H9 (cell line): ENCODE data around the gene PIANP. TPM values are rescaled to one million over a fixed set of nuclear protein-coding genes. Genes with fewer than 3 reads are reported as not detected.

ENCODE experiments used
- DNase-seq: peaks from one replicate; pipeline ENCODE4 v3.0.0-alpha.2; 2017
- H2AFZ ChIP-seq: one replicate; pipeline ENCODE4 v1.6.1; 2013; ENCODE audit warnings: mild to moderate bottlenecking, low read length, control low read depth, moderate library complexity
- H2AK5ac ChIP-seq: 2 replicates; pipeline ENCODE4 v1.6.1; 2013; ENCODE audit warnings: low read length, control low read depth, mixed read lengths; ENCODE audit not compliant: insufficient read length
- H2BK120ac ChIP-seq: one replicate; pipeline ENCODE4 v1.6.1; 2013; ENCODE audit warnings: low read depth, mild to moderate bottlenecking, low read length, control low read depth, inconsistent platforms; ENCODE audit not compliant: poor library complexity, severe bottlenecking
- H2BK12ac ChIP-seq: 2 replicates; pipeline ENCODE4 v1.6.1; 2013; ENCODE audit warnings: low read length, control low read depth, mixed read lengths, low read depth; ENCODE audit not compliant: insufficient read length
- H2BK15ac ChIP-seq: 2 replicates; pipeline ENCODE4 v1.6.1; 2013; ENCODE audit warnings: low read depth, low read length, control low read depth
- H2BK20ac ChIP-seq: one replicate; pipeline ENCODE4 v1.6.1; 2013; ENCODE audit warnings: low read depth, mild to moderate bottlenecking, low read length, control low read depth, inconsistent platforms; ENCODE audit not compliant: poor library complexity, severe bottlenecking
- H2BK5ac ChIP-seq: 2 replicates; pipeline ENCODE4 v1.6.1; 2013; ENCODE audit warnings: low read length, control low read depth, mixed read lengths; ENCODE audit not compliant: insufficient read length
- H3K14ac ChIP-seq: 2 replicates; pipeline ENCODE4 v1.6.1; 2013; ENCODE audit warnings: low read length, control low read depth; ENCODE audit not compliant: insufficient read depth
- H3K18ac ChIP-seq: 2 replicates; pipeline ENCODE4 v1.6.1; 2013; ENCODE audit warnings: low read depth, mild to moderate bottlenecking, mixed read lengths, low read length, control low read depth; ENCODE audit not compliant: insufficient read length
- H3K23ac ChIP-seq: 2 replicates; pipeline ENCODE4 v1.6.1; 2013; ENCODE audit warnings: low read length, control low read depth, mixed read lengths, low read depth; ENCODE audit not compliant: insufficient read length
- H3K23me2 ChIP-seq: 2 replicates; pipeline ENCODE4 v1.6.1; 2013; ENCODE audit warnings: low read depth, mild to moderate bottlenecking, mixed read lengths, low read length, control low read depth; ENCODE audit not compliant: insufficient read length, poor library complexity, severe bottlenecking
- H3K27ac ChIP-seq: 2 replicates; pipeline ENCODE4 v1.5.1; 2013; ENCODE audit warnings: low read length, control low read depth, mixed read lengths, low read depth; ENCODE audit not compliant: insufficient read length
- H3K27me3 ChIP-seq: 2 replicates; pipeline ENCODE4 v1.6.1; 2013; ENCODE audit warnings: low read length, control low read depth, inconsistent platforms; ENCODE audit not compliant: insufficient read depth
- H3K4ac ChIP-seq: 2 replicates; pipeline ENCODE4 v1.6.1; 2013; ENCODE audit warnings: low read depth, mild to moderate bottlenecking, control low read depth, inconsistent platforms, low read length, moderate library complexity
- H3K4me1 ChIP-seq: 2 replicates; pipeline ENCODE4 v1.6.1; 2013; ENCODE audit warnings: low read length, control low read depth, inconsistent platforms; ENCODE audit not compliant: insufficient read depth
- H3K4me2 ChIP-seq: 2 replicates; pipeline ENCODE4 v1.6.1; 2013; ENCODE audit warnings: low read length, control low read depth, mixed read lengths; ENCODE audit not compliant: insufficient read length, insufficient read depth
- H3K56ac ChIP-seq: 2 replicates; pipeline ENCODE4 v1.6.1; 2013; ENCODE audit warnings: low read depth, mild to moderate bottlenecking, mixed read lengths, low read length, control low read depth; ENCODE audit not compliant: insufficient read length
- H3K79me1 ChIP-seq: 2 replicates; pipeline ENCODE4 v1.6.1; 2013; ENCODE audit warnings: low read depth, mild to moderate bottlenecking, moderate library complexity, low read length, control low read depth, inconsistent platforms; ENCODE audit not compliant: insufficient read depth, poor library complexity, severe bottlenecking
- H3K79me2 ChIP-seq: 2 replicates; pipeline ENCODE4 v1.6.1; 2013; ENCODE audit warnings: low read length, control low read depth, inconsistent platforms; ENCODE audit not compliant: insufficient read depth
- H3K9ac ChIP-seq: 2 replicates; pipeline ENCODE4 v1.6.1; 2013; ENCODE audit warnings: low read length, control low read depth, mixed read lengths; ENCODE audit not compliant: insufficient read length; ENCODE audit errors: extremely low read depth
- H3K9me3 ChIP-seq: one replicate; pipeline ENCODE4 v1.6.1; 2013; ENCODE audit warnings: low read depth, low read length, inconsistent platforms; ENCODE audit not compliant: control insufficient read depth
- H3T11ph ChIP-seq: one replicate; pipeline ENCODE4 v1.6.1; 2013; ENCODE audit warnings: mild to moderate bottlenecking, low read length, control low read depth, inconsistent platforms
- H4K20me1 ChIP-seq: one replicate; pipeline ENCODE4 v1.6.1; 2013; ENCODE audit not compliant: control insufficient read depth, insufficient read length, insufficient read depth
- H4K5ac ChIP-seq: 2 replicates; pipeline ENCODE4 v1.6.1; 2013; ENCODE audit warnings: low read depth, mild to moderate bottlenecking, mixed read lengths, low read length, control low read depth; ENCODE audit not compliant: insufficient read length
- H4K8ac ChIP-seq: replicated peaks from 2 replicates; pipeline ENCODE4 v1.6.1; 2013; ENCODE audit warnings: low read length, control low read depth, mixed read lengths, low read depth; ENCODE audit not compliant: insufficient read length
- H4K91ac ChIP-seq: 2 replicates; pipeline ENCODE4 v1.6.1; 2013; ENCODE audit warnings: low read depth, mild to moderate bottlenecking, moderate library complexity, mixed read lengths, low read length, control low read depth; ENCODE audit not compliant: insufficient read length
- H3K27ac Mint-ChIP-seq, 3 experiments: 2 replicates in 2 of 3; 3 replicates in 1 of 3; pipeline ENCODE4 v1.8.0; 2020 to 2021; ENCODE audit warnings: mixed read lengths in 3 of 3, mild to moderate bottlenecking in 1 of 3, moderate library complexity in 1 of 3
- H3K27me3 Mint-ChIP-seq: 2 replicates; pipeline ENCODE4 v1.8.0; 2021; ENCODE audit warnings: low read depth, mild to moderate bottlenecking, moderate library complexity, mixed read lengths
- H3K36me3 Mint-ChIP-seq, 3 experiments: 2 replicates in 2 of 3; 3 replicates in 1 of 3; pipeline ENCODE4 v1.8.0; 2020 to 2021; ENCODE audit warnings: low read depth in 3 of 3, mixed read lengths in 3 of 3; ENCODE audit not compliant: insufficient read depth in 1 of 3
- H3K4me1 Mint-ChIP-seq, 2 experiments: 2 replicates each; pipeline ENCODE4 v1.8.0; 2020; ENCODE audit warnings: mixed read lengths in 2 of 2
- H3K4me3 Mint-ChIP-seq, 2 experiments: 2 replicates in 1 of 2; 3 replicates in 1 of 2; pipeline ENCODE4 v1.8.0; 2020 to 2021; ENCODE audit warnings: mild to moderate bottlenecking in 2 of 2, mixed read lengths in 2 of 2, moderate library complexity in 1 of 2
- H3K9me3 Mint-ChIP-seq, 2 experiments: 2 replicates in 1 of 2; 3 replicates in 1 of 2; pipeline ENCODE4 v1.8.0; 2020; ENCODE audit warnings: mild to moderate bottlenecking in 2 of 2, mixed read lengths in 2 of 2, moderate library complexity in 1 of 2
- CTCF ChIP-seq: fragments of 200-600 bp; sonication (generic); conservative IDR thresholded peaks from 3 replicates; pipeline ENCODE4 v1.8.0; 2021; ENCODE audit warnings: antibody characterized with exemption, mild to moderate bottlenecking
- WGBS: extraction: QIAGEN DNeasy Blood & Tissue Kit; methylation state at CpG from one replicate; pipeline ENCODE4 v1.1.7; 2013; ENCODE audit warnings: missing lambda C conversion rate, low lambda C conversion rate, mixed read lengths; ENCODE audit not compliant: insufficient read length; ENCODE audit errors: extremely low coverage; 5-methylcytosine and 5-hydroxymethylcytosine counted together
- total RNA-seq: library from RNA; stranded (reverse); gene quantifications from 2 replicates; pipeline ENCODE4 v1.2.1, GENCODE V29; 2021

The PIANP gene
- total RNA-seq, 1 experiment from 2014 or later: 6.6 TPM

- no peak overlapping the region for H2AFZ ChIP-seq
- no peaks in the 10 kb centered on the region for H4K20me1 ChIP-seq
- no peak overlapping the region for H3K4me2 ChIP-seq
- TF ChIP-seq CTCF: no peak
- no peak overlapping the region for H3K27ac ChIP-seq
- no peak overlapping the region for H4K8ac ChIP-seq
- no peak overlapping the region for H2BK15ac ChIP-seq
- no peaks in the 10 kb centered on the region for H3K27me3 ChIP-seq
- no peak overlapping the region for H4K5ac ChIP-seq
- H3K79me2 ChIP-seq: peaks cover 19% of the 10 kb centered on the region; the same call in 1 of the 2 replicates
- Mint-ChIP-seq H3K4me1 (peaks cover 14 to 25% of the 10 kb centered on the region in 2 experiments), H3K4me3 (no peak overlapping the region; a peak in 2 of 5 replicates), H3K9me3 (no peaks in the 10 kb centered on the region), H3K27ac (no peak overlapping the region), H3K36me3 (peaks cover 5 to 21% (median 6%) of the 10 kb centered on the region in 3 experiments; a peak in 6 of 7 replicates), H3K27me3 (peaks cover 7% of the 10 kb centered on the region)
- no CpG with 5 or more reads among the region's 4 CpGs for WGBS
- no peak overlapping the region for H2BK5ac ChIP-seq
- H2BK120ac ChIP-seq: no peak overlapping the region
- H2AK5ac ChIP-seq: no peak overlapping the region
- DNase-seq: no peak
- no peak overlapping the region for H2BK12ac ChIP-seq
- no peak overlapping the region for H3K56ac ChIP-seq
- no peaks in the 10 kb centered on the region for H3K4me1 ChIP-seq
- no peak overlapping the region for H4K91ac ChIP-seq
- H3K14ac ChIP-seq: no peak overlapping the region
- H3K18ac ChIP-seq: no peak overlapping the region
- peaks cover 3% of the 10 kb centered on the region for H3K79me1 ChIP-seq
- no peak overlapping the region for H3K9ac ChIP-seq
- no peak overlapping the region for H3K23ac ChIP-seq
- no peaks in the 10 kb centered on the region for H3K9me3 ChIP-seq
- H2BK20ac ChIP-seq: no peak overlapping the region
- peaks cover 8% of the 10 kb centered on the region for H3K23me2 ChIP-seq
- H3K4ac ChIP-seq: no peak overlapping the region
- H3T11ph ChIP-seq: no peak overlapping the region
Measured at GRCh38 chr12:6691473-6691872, 9.1 kb downstream of the PIANP start.
